GM12891 (cell line): Measurements from ENCODE around the gene ABCA6.

Experiments
- POLR2A ChIP-seq: IDR thresholded peaks from 2 replicates; pipeline ENCODE4 v1.6.1; 2011; ENCODE audit warnings: low read depth, low read length, control low read depth
- POLR2AphosphoS5 ChIP-seq: IDR thresholded peaks from 2 replicates; pipeline ENCODE4 v1.6.1; 2011; ENCODE audit warnings: low read depth, low read length, control low read depth
- SPI1 ChIP-seq: IDR thresholded peaks from 2 replicates; pipeline ENCODE4 v1.6.1; 2011; ENCODE audit warnings: low read depth, low read length, control low read depth

- TF ChIP-seq POLR2A (no peak), POLR2AphosphoS5 (no peak), SPI1 (no peak)
These were observed 94.1 kb downstream of the ABCA6 start for GRCh38 chr17:69047368-69048263.
